GM18507 (cell line): ENCODE measurements around the gene DGCR6L.
"Not testable (repeated sequence)": the region's sequence is repeated elsewhere in the genome, so short reads cannot be mapped to it uniquely, and the experiment has no call there.

Experiments used
- DNase-seq: peaks from one replicate; pipeline ENCODE4 v3.0.0; 2011; ENCODE audit warnings: low read depth; ENCODE audit not compliant: insufficient read length; ENCODE audit errors: extremely low spot score
- FAIRE-seq: peaks from 2 replicates; lab custom pipeline; 2011; peaks lifted over from hg19 to GRCh38; lab: Jason Lieb, UNC

DGCR6L gene

DNA sequence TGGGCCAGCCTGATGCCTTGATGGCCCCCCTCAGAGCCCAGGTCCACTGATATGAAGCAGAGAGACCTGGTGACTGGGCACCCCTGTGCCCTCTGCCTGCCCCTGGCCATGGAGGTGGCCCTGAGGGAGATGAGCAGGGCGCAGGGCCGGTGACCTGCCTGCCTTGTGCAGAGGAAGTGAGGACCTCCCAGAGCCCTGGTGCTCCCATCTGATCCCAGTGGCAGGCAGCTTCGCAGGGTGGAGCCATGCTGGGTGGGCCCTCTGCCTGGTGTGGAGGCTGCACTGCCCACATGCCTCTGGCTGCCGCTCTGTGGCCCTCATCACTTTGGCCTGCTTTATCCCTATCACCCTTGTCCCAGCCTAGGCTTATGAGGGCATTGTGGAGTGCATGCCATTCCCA lies 50.7 kb downstream of the DGCR6L start:
- not testable (repeated sequence) for FAIRE-seq, DNase-seq

DNA sequence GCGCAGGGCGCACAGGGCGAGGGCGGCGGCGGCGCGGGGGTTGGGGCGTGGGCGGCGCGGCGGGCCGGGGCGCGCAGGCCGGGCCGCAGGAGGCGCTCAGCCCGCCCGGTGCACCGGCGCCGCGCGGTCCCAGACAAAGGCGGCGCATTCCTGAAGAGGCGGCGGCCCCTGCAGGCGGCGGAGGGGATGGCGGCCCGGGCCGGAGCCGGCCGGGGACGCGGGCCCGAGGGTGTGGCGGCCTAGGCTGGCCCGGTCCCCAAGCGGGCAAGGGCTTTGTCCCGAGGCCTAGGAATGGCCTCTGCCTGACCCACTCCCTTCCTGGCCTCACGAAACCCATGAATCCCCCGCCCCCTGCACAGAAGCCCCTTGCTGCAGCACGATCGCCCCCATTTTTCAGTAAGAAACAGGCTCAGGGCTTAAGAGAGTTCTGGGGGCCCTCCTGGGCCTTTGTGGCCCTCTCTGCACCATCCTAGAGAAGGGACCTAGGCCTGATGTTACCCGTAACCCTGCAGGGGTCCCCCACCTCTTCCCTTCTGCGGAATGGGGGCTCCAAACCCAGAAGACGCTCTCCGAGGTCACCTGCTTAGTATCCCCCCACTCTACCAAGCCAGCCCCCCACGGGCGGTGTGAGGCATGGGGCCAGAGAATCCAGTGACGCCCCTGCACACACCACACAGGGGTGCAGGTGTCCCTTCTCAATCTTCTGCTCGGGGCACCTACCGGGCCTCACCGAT lies 51.4 kb downstream of the DGCR6L start, which contains the start of gene RTN4R:
Gene RTN4R, minus strand, starts transcription at position 40 of the 734 bp plus-strand sequence. CDS start 226 bp downstream, outside the sequence.
- no peak for FAIRE-seq
- no peak for DNase-seq

DNA sequence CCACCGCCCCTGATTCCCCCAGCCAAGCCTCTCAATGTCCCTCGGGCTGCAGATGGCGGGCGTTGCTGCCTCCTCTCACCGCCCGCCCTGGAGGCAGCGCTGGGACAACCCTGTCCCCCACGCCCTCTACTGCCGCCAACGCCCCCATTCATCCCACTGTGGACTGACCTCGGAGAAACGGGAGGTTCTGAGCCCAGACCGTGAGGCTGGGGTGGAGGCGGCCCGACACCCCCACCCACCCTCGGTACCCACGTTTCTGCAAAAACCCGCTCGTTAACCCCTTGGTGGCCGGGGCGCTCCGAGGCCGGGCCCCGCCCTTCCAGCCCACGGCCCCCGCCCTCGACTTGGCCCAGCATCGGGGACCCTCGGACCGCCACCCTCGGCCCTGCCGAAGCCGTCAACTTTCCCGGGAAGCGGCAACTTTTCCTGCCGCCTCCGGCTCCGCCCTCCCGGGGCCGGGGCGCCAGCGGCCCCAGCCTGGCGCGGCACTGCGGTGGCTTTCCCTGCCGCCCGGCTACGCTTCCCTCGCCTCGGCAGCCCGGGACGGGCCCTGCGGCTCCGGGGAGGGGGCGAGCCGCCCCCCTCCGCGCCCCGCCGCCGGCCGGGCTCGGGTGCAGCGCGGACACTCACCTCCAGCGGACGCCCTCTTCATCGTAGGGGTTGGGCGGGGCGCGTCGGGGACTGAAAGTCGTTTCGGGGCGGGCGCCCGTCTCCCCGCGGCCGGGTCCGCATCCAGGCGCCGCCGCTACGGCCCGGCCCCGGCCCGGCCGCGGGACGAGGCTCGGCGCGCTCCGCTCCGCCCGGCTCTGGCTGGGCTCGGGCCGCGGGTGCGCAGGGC lies 52.2 kb downstream of the DGCR6L start:
- DNase-seq (no peak), FAIRE-seq (no peak)

DNA sequence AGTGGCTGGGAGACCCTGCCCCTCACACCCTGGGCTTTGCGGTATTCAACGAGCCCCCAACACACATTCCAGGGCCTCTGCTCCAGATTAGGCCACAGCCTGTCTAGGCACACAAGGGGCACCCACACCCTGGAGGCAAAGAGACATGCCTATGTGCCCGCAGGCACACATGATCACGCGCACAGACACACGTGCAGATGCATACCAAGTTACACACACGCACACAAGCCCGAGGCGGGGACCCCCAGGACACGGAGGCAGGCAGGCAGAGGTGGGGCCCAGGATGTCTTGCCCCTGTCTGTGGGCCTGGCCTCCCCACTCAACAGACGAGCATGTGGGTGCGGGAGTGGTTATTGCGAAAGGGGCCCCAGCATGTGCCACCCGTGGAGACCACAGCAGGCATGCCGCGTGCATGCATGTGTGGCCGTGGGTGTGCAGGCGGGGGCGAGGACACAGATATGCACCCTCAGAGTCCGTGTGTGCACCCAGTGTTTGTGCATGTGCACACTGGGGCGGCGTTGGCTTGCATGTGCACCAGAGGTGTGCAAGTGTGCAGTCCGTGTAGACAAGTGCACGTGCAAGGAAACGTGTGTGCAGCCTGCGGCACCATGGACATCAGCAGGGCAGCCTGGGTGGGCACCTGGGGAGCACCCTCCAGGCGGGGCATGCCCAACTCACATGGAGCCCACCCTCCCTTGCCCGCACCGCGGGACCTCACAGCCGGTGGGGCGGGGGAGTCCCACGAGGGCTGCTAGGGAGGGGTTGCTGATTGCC lies 53.0 kb downstream of the DGCR6L start:
- not testable (repeated sequence) for DNase-seq, FAIRE-seq

DNA sequence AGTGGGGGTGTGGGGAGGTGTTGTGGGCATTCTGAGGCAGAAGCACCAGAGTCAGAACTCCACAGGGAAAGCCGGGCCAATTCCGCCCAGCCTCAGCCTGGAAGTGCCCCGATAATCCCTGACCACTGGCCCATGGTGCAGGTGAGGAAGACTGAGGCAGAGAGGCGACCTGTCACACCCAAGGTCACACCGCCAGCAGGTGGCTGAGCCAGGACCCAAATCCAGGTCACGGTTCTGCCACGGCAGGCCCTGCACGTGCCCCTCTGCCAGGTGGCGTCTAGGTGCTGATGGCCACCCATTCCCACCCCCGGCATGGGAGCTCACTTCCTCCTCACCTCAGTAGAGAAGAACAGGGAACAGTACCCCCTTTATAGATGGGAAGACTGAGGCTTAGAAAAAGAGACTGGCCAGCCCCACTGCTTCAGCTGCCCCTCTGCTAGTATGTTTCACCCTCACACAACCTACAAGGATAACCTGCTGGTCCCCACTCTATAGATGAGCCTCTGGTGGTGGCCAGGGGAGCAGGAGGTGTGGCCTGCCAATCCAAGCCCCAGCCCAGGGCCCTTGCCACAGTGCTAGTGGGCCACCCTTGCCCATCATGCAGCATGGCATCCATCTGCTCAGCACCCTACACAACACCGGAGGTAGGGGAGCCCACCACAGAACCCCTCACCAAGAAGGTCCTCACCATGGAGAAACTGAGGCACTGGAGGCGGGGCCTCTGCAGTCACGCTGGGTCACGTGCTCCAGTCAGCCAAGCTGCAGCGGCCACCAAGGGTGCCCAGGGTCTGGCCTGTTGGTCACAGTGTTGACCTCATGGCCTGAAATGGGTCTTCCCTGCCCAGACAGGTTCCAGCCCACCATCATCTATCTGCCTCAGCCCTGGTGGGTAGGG lies 53.8 kb downstream of the DGCR6L start:
- DNase-seq, FAIRE-seq: not testable (repeated sequence)

DNA sequence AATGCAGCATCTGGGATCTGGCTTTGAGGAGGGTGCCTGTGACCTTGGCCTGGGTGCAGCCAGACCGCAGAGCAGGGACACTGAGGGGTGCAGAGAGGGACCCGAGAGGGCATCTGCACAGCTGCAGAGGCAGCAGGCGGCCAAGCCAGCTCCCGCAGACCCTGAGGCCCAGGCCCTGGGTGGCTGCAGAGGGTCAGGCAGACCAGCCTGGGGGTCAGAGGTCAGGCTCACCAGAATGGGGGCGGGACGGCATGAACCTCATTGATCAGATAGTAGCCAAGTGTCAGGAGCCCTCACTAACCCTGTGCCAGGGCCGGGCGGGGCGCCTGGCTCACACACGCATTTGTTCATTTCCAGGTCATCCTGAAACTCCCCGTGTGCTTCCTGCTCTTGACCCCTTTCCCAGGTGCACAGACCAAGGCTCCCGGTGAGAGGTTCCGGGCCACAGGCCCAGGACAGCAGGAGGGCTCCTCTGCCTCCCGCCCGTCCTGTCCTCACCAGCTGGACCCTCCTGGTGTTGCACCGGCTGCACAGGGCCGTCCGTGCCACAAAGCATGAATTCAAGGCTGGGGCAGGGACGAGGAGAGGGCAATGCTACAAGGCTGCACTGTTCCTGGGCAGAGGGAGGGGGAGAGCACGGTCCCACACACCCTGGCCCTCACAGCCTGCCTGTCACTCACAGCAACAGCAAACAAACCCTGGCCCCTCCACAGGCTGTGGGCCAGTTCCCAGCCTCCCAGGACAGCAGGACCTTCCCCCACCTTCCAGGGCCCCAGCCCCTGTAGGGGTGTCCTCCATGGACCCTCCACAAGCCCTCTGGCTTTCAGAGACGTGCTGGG lies 55.0 kb downstream of the DGCR6L start:
- no peak for FAIRE-seq
- no peak for DNase-seq
